H1 (cell line): ENCODE measurements around the gene PHC2. TPM values are rescaled to one million over a fixed set of nuclear protein-coding genes. Genes with fewer than 3 reads are reported as not detected.

Source experiments
- CTCF ChIA-PET: fragments of 300-600 bp; sonication (Branson Sonifier 250); formaldehyde crosslinking; loops from one replicate; lab custom pipeline; 2021; ENCODE audit not compliant: partially characterized antibody; lab: Charles Lee
- POLR2A ChIA-PET: fragments of 300-600 bp; sonication (Branson Sonifier 250); formaldehyde crosslinking; loops from one replicate; lab custom pipeline; 2021; ENCODE audit warnings: inconsistent platforms; ENCODE audit not compliant: partially characterized antibody; lab: Charles Lee
- DNase-seq, 2 experiments: peaks; one replicate each; pipeline versions ENCODE4 v3.0.0 to v3.0.0-alpha.2; 2010 to 2022; ENCODE audit warnings: low spot score in 2 of 2, low read depth in 1 of 2, mixed read lengths in 1 of 2
- FAIRE-seq: peaks from 2 replicates; lab custom pipeline; 2011; peaks lifted over from hg19 to GRCh38; lab: Jason Lieb, UNC
- H2AFZ ChIP-seq: 2 replicates; pipeline ENCODE4 v1.8.1; 2012; ENCODE audit warnings: low read length, inconsistent platforms
- H2AK5ac ChIP-seq: 2 replicates; pipeline ENCODE4 v1.6.1; 2013; ENCODE audit warnings: low read depth, low read length
- H2BK120ac ChIP-seq: replicated peaks from 2 replicates; pipeline ENCODE3; 2013; ENCODE audit warnings: low read depth, low read length, inconsistent platforms
- H2BK12ac ChIP-seq: 2 replicates; pipeline ENCODE4 v1.6.1; 2013; ENCODE audit warnings: low read depth, low read length
- H2BK15ac ChIP-seq: 2 replicates; pipeline ENCODE4 v1.6.1; 2013; ENCODE audit warnings: low read length
- H2BK20ac ChIP-seq: 2 replicates; pipeline ENCODE4 v1.6.1; 2013; ENCODE audit warnings: low read length
- H2BK5ac ChIP-seq: 2 replicates; pipeline ENCODE4 v1.6.1; 2013; ENCODE audit warnings: low read depth, low read length
- H3K14ac ChIP-seq: 2 replicates; pipeline ENCODE4 v1.6.1; 2013; ENCODE audit warnings: inconsistent platforms; ENCODE audit not compliant: insufficient read length
- H3K18ac ChIP-seq: 2 replicates; pipeline ENCODE4 v1.6.1; 2013; ENCODE audit warnings: low read length; ENCODE audit errors: extremely low read depth
- H3K23ac ChIP-seq: 2 replicates; pipeline ENCODE4 v1.6.1; 2013; ENCODE audit warnings: inconsistent platforms; ENCODE audit not compliant: insufficient read length
- H3K23me2 ChIP-seq: 2 replicates; pipeline ENCODE4 v1.6.1; 2013; ENCODE audit warnings: low read depth, low read length
- H3K27ac ChIP-seq: 2 replicates; pipeline ENCODE4 v1.6.1; 2011; ENCODE audit warnings: low read depth, low read length, inconsistent platforms
- H3K27me3 ChIP-seq, 4 experiments: replicated peaks in 1 of 4; 1 replicate in 1 of 4; 2 replicates in 3 of 4; pipeline versions ENCODE4 v1.6.1 to v1.8.1; 2011 to 2013; ENCODE audit warnings: low read length in 3 of 4, mild to moderate bottlenecking in 3 of 4, inconsistent platforms in 2 of 4, mixed read lengths in 2 of 4, moderate library complexity in 1 of 4; ENCODE audit not compliant: control insufficient read depth in 3 of 4, insufficient read depth in 3 of 4; ENCODE audit errors: extremely low read depth in 1 of 4
- H3K36me3 ChIP-seq, 4 experiments: 2 replicates each; pipeline versions ENCODE4 v1.6.1 to v1.8.1; 2011 to 2013; ENCODE audit warnings: mild to moderate bottlenecking in 4 of 4, low read length in 3 of 4, moderate library complexity in 2 of 4, control low read depth in 1 of 4, inconsistent platforms in 1 of 4; ENCODE audit not compliant: insufficient read depth in 4 of 4, control insufficient read depth in 2 of 4
- H3K4ac ChIP-seq: replicated peaks from 2 replicates; pipeline ENCODE3; 2013; ENCODE audit warnings: low read length, low read depth, mixed read lengths, inconsistent platforms; ENCODE audit not compliant: insufficient read length
- H3K4me1 ChIP-seq, 4 experiments: replicated peaks in 1 of 4; 1 replicate in 1 of 4; 2 replicates in 3 of 4; pipeline versions ENCODE4 v1.6.1 to v1.8.1; 2011 to 2013; ENCODE audit warnings: low read length in 3 of 4, inconsistent platforms in 2 of 4, mixed read lengths in 1 of 4; ENCODE audit not compliant: insufficient read depth in 4 of 4, control insufficient read depth in 3 of 4
- H3K4me2 ChIP-seq, 2 experiments: 2 replicates each; pipeline versions ENCODE4 v1.6.1 to v1.8.1; 2011 to 2013; ENCODE audit warnings: low read depth in 2 of 2, low read length in 2 of 2, control low read depth in 1 of 2, inconsistent platforms in 1 of 2, mild to moderate bottlenecking in 1 of 2; ENCODE audit not compliant: insufficient read depth in 1 of 2
- H3K4me3 ChIP-seq, 4 experiments: fragments of 200-600, 300-600 bp in 1 of 4; sonication (generic), shearing (Covaris generic), sonication (Bioruptor Twin) in 1 of 4; 2 replicates each; pipeline versions ENCODE4 v1.5.1 to v1.8.1; 2011 to 2016; ENCODE audit warnings: low read length in 4 of 4, low read depth in 3 of 4, control low read depth in 2 of 4, inconsistent platforms in 2 of 4, mild to moderate bottlenecking in 2 of 4, mixed read lengths in 1 of 4, moderate library complexity in 1 of 4; ENCODE audit not compliant: insufficient read depth in 2 of 4; ENCODE audit errors: extremely low read depth in 1 of 4
- H3K56ac ChIP-seq: replicated peaks from 2 replicates; pipeline ENCODE3; 2013; ENCODE audit warnings: low read depth, mild to moderate bottlenecking, mixed read lengths, low read length, inconsistent platforms; ENCODE audit not compliant: insufficient read length
- H3K79me1 ChIP-seq: 2 replicates; pipeline ENCODE4 v1.6.1; 2013; ENCODE audit warnings: low read depth, low read length, control low read depth
- H3K79me2 ChIP-seq, 2 experiments: 2 replicates each; pipeline versions ENCODE4 v1.6.1 to v1.8.1; 2012 to 2013; ENCODE audit warnings: low read length in 2 of 2, mild to moderate bottlenecking in 2 of 2, inconsistent platforms in 1 of 2; ENCODE audit not compliant: insufficient read depth in 2 of 2, control insufficient read depth in 1 of 2
- H3K9ac ChIP-seq, 4 experiments: replicated peaks in 1 of 4; 1 replicate in 1 of 4; 2 replicates in 3 of 4; pipeline versions ENCODE4 v1.6.1 to v1.8.1; 2011 to 2013; ENCODE audit warnings: low read depth in 3 of 4, low read length in 3 of 4, control low read depth in 2 of 4, mild to moderate bottlenecking in 2 of 4, moderate library complexity in 2 of 4, inconsistent platforms in 1 of 4; ENCODE audit errors: extremely low read depth in 1 of 4
- H3K9me3 ChIP-seq, 2 experiments: 2 replicates each; pipeline versions ENCODE4 v1.6.1 to v1.8.1; 2012 to 2013; ENCODE audit warnings: mild to moderate bottlenecking in 2 of 2, moderate library complexity in 2 of 2, control low read depth in 1 of 2, inconsistent platforms in 1 of 2, low read depth in 1 of 2, low read length in 1 of 2, mixed read lengths in 1 of 2; ENCODE audit not compliant: insufficient read depth in 2 of 2
- H4K20me1 ChIP-seq, 2 experiments: replicated peaks in 1 of 2; 2 replicates each; pipeline versions ENCODE3 to v1.8.1; 2011 to 2013; ENCODE audit warnings: inconsistent platforms in 2 of 2, low read length in 2 of 2, mild to moderate bottlenecking in 1 of 2; ENCODE audit not compliant: insufficient read depth in 2 of 2, control insufficient read depth in 1 of 2
- H4K5ac ChIP-seq: 2 replicates; pipeline ENCODE4 v1.6.1; 2013; ENCODE audit warnings: low read length, low read depth, mixed read lengths, inconsistent platforms; ENCODE audit not compliant: insufficient read length
- H4K8ac ChIP-seq: 2 replicates; pipeline ENCODE4 v1.8.0; 2013; ENCODE audit warnings: mild to moderate bottlenecking, moderate library complexity, low read length, inconsistent platforms; ENCODE audit not compliant: insufficient read depth; ENCODE audit errors: extremely low read depth
- H4K91ac ChIP-seq: replicated peaks from 2 replicates; pipeline ENCODE3; 2013; ENCODE audit warnings: low read length, mixed read lengths, inconsistent platforms; ENCODE audit not compliant: insufficient read length
- BACH1 ChIP-seq: IDR thresholded peaks from 2 replicates; pipeline ENCODE4 v1.6.1; 2012; ENCODE audit warnings: low read length, improper control_type of control experiment
- BRCA1 ChIP-seq: IDR thresholded peaks from 2 replicates; pipeline ENCODE4 v1.6.1; 2012; ENCODE audit warnings: low read depth, low read length, improper control_type of control experiment
- CHD2 ChIP-seq: IDR thresholded peaks from 2 replicates; pipeline ENCODE4 v1.6.1; 2012; ENCODE audit warnings: low read length, improper control_type of control experiment
- CTBP2 ChIP-seq: IDR thresholded peaks from 2 replicates; pipeline ENCODE4 v1.7.0; 2011; ENCODE audit warnings: borderline replicate concordance, mild to moderate bottlenecking, moderate library complexity, mixed read lengths, low read length; ENCODE audit not compliant: insufficient read depth, insufficient read length
- KDM1A ChIP-seq: fragments of 200-600, 300-600 bp; sonication (generic); IDR thresholded peaks from 2 replicates; pipeline ENCODE4 v1.7.1; 2016; ENCODE audit warnings: mild to moderate bottlenecking, low read length, borderline replicate concordance
- RFX5 ChIP-seq: IDR thresholded peaks from 2 replicates; pipeline ENCODE4 v1.6.1; 2011; ENCODE audit warnings: low read depth, low read length, improper control_type of control experiment, borderline replicate concordance
- RNF2 ChIP-seq: fragments of 200-900, 300-1000 bp; sonication (generic); IDR thresholded peaks from 2 replicates; pipeline ENCODE4 v1.7.1; 2016; ENCODE audit warnings: borderline replicate concordance, low read depth, mild to moderate bottlenecking, antibody characterized with exemption, low read length; ENCODE audit not compliant: poor library complexity, severe bottlenecking; ENCODE audit errors: missing control alignments
- TAF1 ChIP-seq: IDR thresholded peaks from 2 replicates; pipeline ENCODE4 v1.6.1; 2011; ENCODE audit warnings: mild to moderate bottlenecking, low read depth, low read length
- TAF7 ChIP-seq: optimal IDR thresholded peaks from 2 replicates; pipeline ENCODE3; 2011; ENCODE audit warnings: low read depth, mild to moderate bottlenecking, inconsistent platforms, low read length, moderate library complexity, borderline replicate concordance
- USF2 ChIP-seq: IDR thresholded peaks from 2 replicates; pipeline ENCODE4 v1.6.1; 2011; ENCODE audit warnings: low read length, improper control_type of control experiment
- WGBS, 2 experiments: shearing (Covaris generic) in 1 of 2; methylation state at CpG; one replicate each; pipeline versions ENCODE4 v1.1.6 to v1.1.7; 2013 to 2015; ENCODE audit warnings: low lambda C conversion rate in 2 of 2, mixed read lengths in 2 of 2, inconsistent platforms in 1 of 2, low coverage in 1 of 2, missing lambda C conversion rate in 1 of 2; ENCODE audit not compliant: insufficient replicate concordance in 2 of 2, insufficient coverage in 1 of 2, insufficient read length in 1 of 2; ENCODE audit errors: extremely low coverage in 1 of 2, missing lambda C conversion rate in 1 of 2; 5-methylcytosine and 5-hydroxymethylcytosine counted together
- polyA plus RNA-seq, 7 experiments: library from polyadenylated mRNA; depleted of rRNA in 3 of 7; stranded (reverse) in 5 of 7; unstranded in 2 of 7; fragments of >200 nt in 5 of 7; fragments of 200-250 nt in 2 of 7; gene quantifications; 1 replicate in 5 of 7; 2 replicates in 1 of 7; 4 replicates in 1 of 7; pipeline versions ENCODE4 v1.2.1 to v1.2.3, GENCODE V29; 2011 to 2013; ENCODE audit warnings: missing spikeins in 2 of 7, mixed read lengths in 2 of 7
- total RNA-seq: library from RNA; stranded (reverse); fragmentation: NEBNext Ultra II Directional; extraction: Animal tissue kit (Norgen Biotek cat#: 25700); gene quantifications from 2 replicates; pipeline ENCODE4 v1.2.1, GENCODE V29; 2021
- TF ChIP-seq, protein P1 (sequence below): IDR thresholded peaks from 2 replicates; pipeline ENCODE4 v1.6.1; 2012; ENCODE audit warnings: low read length, inconsistent platforms

PHC2 gene
- total and polyA plus RNA-seq, 2 of the 8 experiments (the other 6 are each of a cell fraction or from before 2014, with no cell fraction given) = 5.6 to 14.2 TPM

- H3K56ac ChIP-seq = no peak overlapping the region
- H2BK20ac ChIP-seq = no peak overlapping the region
- H2AFZ ChIP-seq = no peak overlapping the region
- no peak overlapping the region for H4K91ac ChIP-seq
- H2AK5ac ChIP-seq = no peak overlapping the region
- WGBS, 2 experiments = 88% methylated on average over 12 of the region's 15 CpGs; no CpG with 5 or more reads in 1 of the 2 experiments
- no peaks in the 10 kb centered on the region for H3K36me3 ChIP-seq
- peaks cover 2% of the 10 kb centered on the region; the same call in 1 of the 2 replicates for H3K23me2 ChIP-seq
- ChIA-PET POLR2A (no interaction called here), CTCF (interaction anchor here (0.6 to 10.1 kb wide), 30 partner anchors 8 to 276 kb away, joined by 3 to 180 read pairs (median 4); partner anchors contain the start of genes A3GALT2 and ZSCAN20)
- no peaks in the 10 kb centered on the region for H3K79me2 ChIP-seq
- H2BK5ac ChIP-seq = peak overlapping the region; percentile 10; the same call in 1 of the 2 replicates
- no peak overlapping the region for H3K9ac ChIP-seq
- no peak for FAIRE-seq
- H4K20me1 ChIP-seq = no peaks in the 10 kb centered on the region
- H3K23ac ChIP-seq = no peak overlapping the region
- H3K4ac ChIP-seq = no peak overlapping the region
- no peak overlapping the region for H3K14ac ChIP-seq
- H4K8ac ChIP-seq = no peak overlapping the region; the same call in 1 of the 2 replicates
- no peaks in the 10 kb centered on the region for H3K9me3 ChIP-seq
- no peak overlapping the region for H2BK12ac ChIP-seq
- H2BK15ac ChIP-seq = no peak overlapping the region
- H3K79me1 ChIP-seq = no peaks in the 10 kb centered on the region
- H2BK120ac ChIP-seq = no peak overlapping the region
- no peak overlapping the region for H4K5ac ChIP-seq
- H3K27me3 ChIP-seq = no peaks in the 10 kb centered on the region; a peak in 2 of 7 replicates
- H3K18ac ChIP-seq = no peak overlapping the region
- no peak overlapping the region for H3K4me3 ChIP-seq
- no peak for DNase-seq
- H3K4me2 ChIP-seq = no peak overlapping the region
- H3K4me1 ChIP-seq = peaks cover 8 to 26% (median 13%) of the 10 kb centered on the region in 4 experiments
- no peak overlapping the region for H3K27ac ChIP-seq
- TF ChIP-seq TAF7 = no peak
- no peak for TF ChIP-seq RNF2
- TF ChIP-seq KDM1A = no peak
- no peak for TF ChIP-seq TAF1
- no peak for TF ChIP-seq BRCA1
- no peak for TF ChIP-seq BACH1
- TF ChIP-seq CHD2 = no peak
- no peak for TF ChIP-seq CTBP2
- no peak for TF ChIP-seq RFX5
- TF ChIP-seq, protein P1, sequence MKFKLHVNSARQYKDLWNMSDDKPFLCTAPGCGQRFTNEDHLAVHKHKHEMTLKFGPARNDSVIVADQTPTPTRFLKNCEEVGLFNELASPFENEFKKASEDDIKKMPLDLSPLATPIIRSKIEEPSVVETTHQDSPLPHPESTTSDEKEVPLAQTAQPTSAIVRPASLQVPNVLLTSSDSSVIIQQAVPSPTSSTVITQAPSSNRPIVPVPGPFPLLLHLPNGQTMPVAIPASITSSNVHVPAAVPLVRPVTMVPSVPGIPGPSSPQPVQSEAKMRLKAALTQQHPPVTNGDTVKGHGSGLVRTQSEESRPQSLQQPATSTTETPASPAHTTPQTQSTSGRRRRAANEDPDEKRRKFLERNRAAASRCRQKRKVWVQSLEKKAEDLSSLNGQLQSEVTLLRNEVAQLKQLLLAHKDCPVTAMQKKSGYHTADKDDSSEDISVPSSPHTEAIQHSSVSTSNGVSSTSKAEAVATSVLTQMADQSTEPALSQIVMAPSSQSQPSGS = no peak
- no peak for TF ChIP-seq USF2
These were observed 62.5 kb downstream of the PHC2 start for GRCh38 chr1:33368431-33368830.
